ENCODE measurements around the gene CTPS2.
"Not testable (repeated sequence)": the region's sequence is repeated elsewhere in the genome, so short reads cannot be mapped to it uniquely, and the experiment has no call there.

CTPS2 gene

GRCh38 chrX:16712548-16713155 is at the start of gene CTPS2:
Gene CTPS2 (minus strand): TSS chrX:16712669. CDS start chrX:16702902, 9,767 bp downstream.
- DNase-seq: no peak

- not testable (repeated sequence) for DNase-seq
These were observed 49.0 kb upstream of the CTPS2 start for GRCh38 chrX:16761500-16761899.

- no peak for DNase-seq
These were observed 44.3 kb upstream of the CTPS2 start for GRCh38 chrX:16756724-16757123.

- DNase-seq: no peak
These were observed 41.5 kb upstream of the CTPS2 start for GRCh38 chrX:16754019-16754418.

GRCh38 chrX:16750136-16750535 is 37.7 kb upstream of the CTPS2 start:
- DNase-seq: no peak

GRCh38 chrX:16748425-16748824 is 36.0 kb upstream of the CTPS2 start:
- DNase-seq: no peak

GRCh38 chrX:16745659-16746058 is 33.2 kb upstream of the CTPS2 start:
- DNase-seq: no peak

- DNase-seq: no peak
These were observed 32.6 kb upstream of the CTPS2 start for GRCh38 chrX:16745102-16745501.

- DNase-seq: peak; percentile 11
These were observed 31.3 kb upstream of the CTPS2 start for GRCh38 chrX:16743604-16744325.

GRCh38 chrX:16739574-16739973 is 27.1 kb upstream of the CTPS2 start:
- no peak for DNase-seq

GRCh38 chrX:16737024-16737423 is 24.6 kb upstream of the CTPS2 start:
- DNase-seq: no peak

- no peak for DNase-seq
These were observed 20.5 kb upstream of the CTPS2 start for GRCh38 chrX:16733013-16733412.

- DNase-seq: no peak
These were observed 18.0 kb upstream of the CTPS2 start for GRCh38 chrX:16730450-16730849.

- DNase-seq: no peak
These were observed 15.2 kb upstream of the CTPS2 start for GRCh38 chrX:16727637-16728036.

GRCh38 chrX:16726347-16726988 is 14.0 kb upstream of the CTPS2 start:
- DNase-seq: not testable (repeated sequence)

GRCh38 chrX:16725072-16725471 is 12.6 kb upstream of the CTPS2 start:
- DNase-seq: no peak

- no peak for DNase-seq
These were observed 10.0 kb upstream of the CTPS2 start for GRCh38 chrX:16722481-16722880.

GRCh38 chrX:16719334-16720084 is 7.0 kb upstream of the CTPS2 start, which contains the start of gene SYAP1:
Gene SYAP1 (plus strand): TSS chrX:16719612. CDS start chrX:16719725, 113 bp downstream.
- peak; percentile 47 for DNase-seq

- no peak for DNase-seq
These were observed 6.4 kb upstream of the CTPS2 start for GRCh38 chrX:16718824-16719333.

GRCh38 chrX:16716451-16716850 is 4.0 kb upstream of the CTPS2 start:
- DNase-seq: not testable (repeated sequence)

- DNase-seq: not testable (repeated sequence)
These were observed 3.2 kb upstream of the CTPS2 start for GRCh38 chrX:16715638-16716037.

GRCh38 chrX:16714504-16714903 is 2.0 kb upstream of the CTPS2 start:
- DNase-seq: no peak

All from kidney glomerular epithelial cell (primary cell).